VCaP (cell line): ENCODE results near the gene FGF14.

Experiments used
- H3K27ac ChIP-seq: fragments of 450-650 bp; 2 replicates; pipeline ENCODE4 v1.5.1; 2017
- CTCF ChIP-seq: fragments of 450-650 bp; conservative IDR thresholded peaks from 2 replicates; pipeline ENCODE4 v1.5.1; 2017; ENCODE audit warnings: mild to moderate bottlenecking, moderate library complexity

FGF14 gene

GRCh38 chr13:102280366-102280765 lies 121.5 kb downstream of the FGF14 start:
- no peak overlapping the region for H3K27ac ChIP-seq
- no peak for TF ChIP-seq CTCF

DNA sequence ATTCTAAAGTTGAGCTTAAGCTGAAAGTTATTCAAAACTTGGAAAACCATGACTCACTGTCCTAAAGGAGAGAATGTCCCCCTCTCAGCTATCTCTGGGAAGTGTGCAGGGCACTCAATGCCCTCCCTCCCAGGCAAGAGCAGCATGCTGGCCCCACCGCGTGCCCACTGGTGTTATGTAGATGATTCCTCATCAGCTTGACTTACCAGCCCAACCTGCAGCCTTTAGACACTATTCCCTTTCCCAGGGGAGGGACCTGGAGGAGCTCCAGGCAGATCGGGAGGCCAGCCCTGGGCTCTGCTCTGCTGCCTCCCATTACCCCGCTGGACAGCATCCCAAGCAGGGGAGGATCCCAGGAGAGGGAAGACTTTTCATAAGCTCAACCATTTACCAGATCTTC lies 124.6 kb downstream of the FGF14 start:
- no peak overlapping the region for H3K27ac ChIP-seq
- no peak for TF ChIP-seq CTCF

- H3K27ac ChIP-seq: no peak overlapping the region
- TF ChIP-seq CTCF: no peak
These were observed 125.4 kb downstream of the FGF14 start for GRCh38 chr13:102276404-102276803.

GRCh38 chr13:102275969-102276368 lies 125.9 kb downstream of the FGF14 start:
- H3K27ac ChIP-seq: no peak overlapping the region
- TF ChIP-seq CTCF: no peak

- H3K27ac ChIP-seq: no peak overlapping the region
- TF ChIP-seq CTCF: no peak
These were observed 128.7 kb downstream of the FGF14 start for GRCh38 chr13:102273111-102273510.

- TF ChIP-seq CTCF: no peak
- H3K27ac ChIP-seq: no peak overlapping the region
These were observed 134.7 kb downstream of the FGF14 start for GRCh38 chr13:102267191-102267590.

DNA sequence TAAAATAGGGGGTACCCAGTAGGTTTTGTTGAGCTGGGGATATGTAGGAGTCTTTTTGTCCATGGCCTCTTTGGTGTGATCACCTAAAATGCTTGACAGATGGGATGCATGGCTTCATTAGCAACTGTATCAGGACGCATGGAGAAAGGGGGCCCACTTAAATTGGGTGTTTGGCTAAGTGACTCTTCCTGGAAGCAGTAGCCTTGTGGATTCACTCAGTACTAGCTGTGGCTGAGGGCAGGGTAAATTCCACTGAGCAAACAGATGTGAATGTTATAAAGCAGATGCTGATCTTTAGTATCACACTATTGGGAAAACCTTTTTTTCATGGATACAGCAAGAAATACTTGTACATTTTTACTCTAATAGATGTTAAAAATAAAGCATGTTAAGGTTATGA lies 140.0 kb downstream of the FGF14 start:
- no peak for TF ChIP-seq CTCF
- no peak overlapping the region for H3K27ac ChIP-seq

GRCh38 chr13:102261316-102261715 lies 140.5 kb downstream of the FGF14 start:
- TF ChIP-seq CTCF: no peak

More at GRCh38 chr13:102261316-102261715, 140.5 kb downstream of the FGF14 start:
- H3K27ac ChIP-seq: no peak overlapping the region
